ENCODE data around the gene ANKRD13B. TPM values are rescaled to one million over a fixed set of nuclear protein-coding genes. Genes with fewer than 3 reads are reported as not detected.

Gene ANKRD13B
- polyA plus RNA-seq, 1 donor (not counting 4 experiments of a cell fraction or from before 2014, with no cell fraction given), result 3.7 TPM

DNA sequence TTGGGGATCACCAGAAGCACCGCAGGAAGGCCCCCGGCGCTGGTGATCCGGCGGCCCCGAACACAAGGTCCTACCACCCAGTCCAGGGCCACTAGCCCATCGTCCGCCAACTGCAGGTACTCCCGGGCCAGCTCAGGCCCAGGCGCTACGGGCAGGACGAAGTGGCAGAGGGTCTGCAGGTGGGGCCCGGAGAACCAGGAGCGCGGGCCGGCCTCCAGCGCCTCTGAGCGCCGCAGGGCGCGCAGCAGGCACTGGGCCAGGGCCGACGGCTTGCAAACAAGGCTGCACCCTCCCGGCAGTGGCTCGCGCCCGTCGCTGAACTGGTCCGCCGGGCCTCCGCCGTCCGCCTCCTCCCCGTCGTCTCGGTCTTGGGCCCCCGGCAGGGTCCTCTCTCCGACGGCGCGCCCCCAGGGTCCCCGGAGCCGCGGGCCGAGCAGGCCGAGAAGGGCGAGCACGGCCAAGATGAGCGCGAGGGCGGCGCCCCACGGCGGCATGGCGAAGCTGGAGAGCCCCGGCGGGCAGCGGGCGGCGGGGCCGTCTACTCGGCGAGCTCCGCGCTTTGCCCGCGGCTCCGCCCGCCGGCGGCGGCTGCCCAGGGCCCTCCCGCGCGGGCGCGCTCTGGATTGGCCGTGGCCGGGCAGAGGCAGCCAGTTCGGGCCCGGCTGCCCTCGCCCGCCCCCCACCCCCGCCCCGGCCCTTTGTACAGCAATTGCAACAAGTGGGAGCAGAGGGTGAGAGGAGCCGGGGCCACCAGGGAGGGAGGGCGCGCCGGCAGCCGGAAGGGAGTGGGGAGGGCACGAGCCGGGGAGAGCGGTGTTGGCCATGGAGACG lies 26.2 kb upstream of the ANKRD13B start, which contains the start of gene ABHD15:
Gene ABHD15 (minus strand): TSS at position 565 of the 831 bp plus-strand sequence. CDS start 71 bp downstream, at position 494.
- dilution Hi-C loops (cut with MboI; ENCODE audit: extremely low pct_ligation_motif_present, low sequenced_read_pairs), result no loop called here
- no peak for DNase-seq (ENCODE audit: low read depth, low spot score)
- peaks cover 0 to 4% of the 10 kb centered on the region in 2 experiments for H3K36me3 ChIP-seq (ENCODE audit: control insufficient read depth in 2 of 2, extremely low read depth in 1 of 2, insufficient read depth in 2 of 2, low read length in 2 of 2)
- H3K9me3 ChIP-seq (ENCODE audit: control insufficient read depth, low read depth, low read length), result no peaks in the 10 kb centered on the region
- peak within 1 kb of the TSS; percentile 83 for H2AFZ ChIP-seq (ENCODE audit: control insufficient read depth, low read length)
- H3K4me3 ChIP-seq (ENCODE audit: control insufficient read depth in 2 of 3, extremely low read depth in 1 of 3, insufficient read depth in 2 of 3, low read depth in 1 of 3, low read length in 3 of 3), result peak within 1 kb of the TSS; percentile 57 to 85 (median 81)
- H3K27ac ChIP-seq (ENCODE audit: control insufficient read depth, insufficient read depth, low read length), result peak within 1 kb of the TSS; percentile 52
- peak within 1 kb of the TSS; percentile 93 for H3K4me2 ChIP-seq (ENCODE audit: control insufficient read depth, extremely low read depth, insufficient read depth, low read depth, low read length)
- TF ChIP-seq EZH2 (IDR thresholded peaks at IDR 0.05; ENCODE audit: low read length) (no peak), CTCF (optimal IDR thresholded peaks at IDR 0.05 in 1 of 3, IDR thresholded peaks at IDR 0.05 in 1 of 3, conservative IDR thresholded peaks at IDR 0.05 in 1 of 3; ENCODE audit: extremely low read depth in 1 of 3, insufficient read depth in 2 of 3, low read length in 3 of 3) (no peak)
- peak within 1 kb of the TSS; percentile 78 for H3K9ac ChIP-seq (ENCODE audit: control insufficient read depth, extremely low read depth, insufficient read depth, low read length)
- no peak for FAIRE-seq
- H3K9me1 ChIP-seq (ENCODE audit: control insufficient read depth, extremely low read depth, insufficient read depth, low read length), result no peaks in the 10 kb centered on the region
- H3K27me3 ChIP-seq (ENCODE audit: control insufficient read depth, extremely low read depth, insufficient read depth, low read length), result no peaks in the 10 kb centered on the region
- H3K79me2 ChIP-seq (ENCODE audit: control insufficient read depth, insufficient read depth, low read length), result no peaks in the 10 kb centered on the region
- H4K20me1 ChIP-seq (ENCODE audit: control insufficient read depth, extremely low read depth, insufficient read depth, low read length), result no peaks in the 10 kb centered on the region
- peaks cover 21% of the 10 kb centered on the region for H3K4me1 ChIP-seq (ENCODE audit: control insufficient read depth, extremely low read depth, insufficient read depth, low read length)

DNA sequence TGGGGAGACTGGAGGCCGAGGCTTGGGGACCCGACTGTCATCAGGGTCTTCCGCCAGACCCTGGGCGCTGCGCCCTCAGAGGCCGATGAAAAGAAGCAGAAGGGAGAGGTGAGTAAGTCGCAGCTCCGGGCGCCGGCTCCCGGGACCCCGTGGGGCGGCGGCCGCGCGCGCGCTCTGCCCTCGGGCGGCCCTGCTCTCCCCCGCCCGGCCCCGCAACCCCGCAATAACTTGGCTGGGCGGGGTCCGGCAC lies 25.7 kb upstream of the ANKRD13B start:
- peak overlapping the region; percentile 52 for H3K27ac ChIP-seq (ENCODE audit: control insufficient read depth, insufficient read depth, low read length)

More for the DNA sequence above, 25.7 kb upstream of the ANKRD13B start:
- DNase-seq (ENCODE audit: low read depth, low spot score) (no peak), FAIRE-seq (no peak)
- Histone ChIP-seq H4K20me1 (ENCODE audit: control insufficient read depth, extremely low read depth, insufficient read depth, low read length) (no peaks in the 10 kb centered on the region), H2AFZ (ENCODE audit: control insufficient read depth, low read length) (peak overlapping the region; percentile 83), H3K9me1 (ENCODE audit: control insufficient read depth, extremely low read depth, insufficient read depth, low read length) (no peaks in the 10 kb centered on the region), H3K27me3 (ENCODE audit: control insufficient read depth, extremely low read depth, insufficient read depth, low read length) (no peaks in the 10 kb centered on the region), H3K79me2 (ENCODE audit: control insufficient read depth, insufficient read depth, low read length) (no peaks in the 10 kb centered on the region), H3K4me2 (ENCODE audit: control insufficient read depth, extremely low read depth, insufficient read depth, low read depth, low read length) (peak overlapping the region; percentile 93), H3K9ac (ENCODE audit: control insufficient read depth, extremely low read depth, insufficient read depth, low read length) (peak overlapping the region; percentile 78), H3K4me1 (ENCODE audit: control insufficient read depth, extremely low read depth, insufficient read depth, low read length) (peaks cover 21% of the 10 kb centered on the region), H3K4me3 (ENCODE audit: control insufficient read depth in 2 of 3, extremely low read depth in 1 of 3, insufficient read depth in 2 of 3, low read depth in 1 of 3, low read length in 3 of 3) (peak overlapping the region; percentile 57 to 85 (median 81)), H3K9me3 (ENCODE audit: control insufficient read depth, low read depth, low read length) (no peaks in the 10 kb centered on the region), H3K36me3 (ENCODE audit: control insufficient read depth in 2 of 2, extremely low read depth in 1 of 2, insufficient read depth in 2 of 2, low read length in 2 of 2) (peaks cover 0 to 4% of the 10 kb centered on the region in 2 experiments)
- dilution Hi-C loops (cut with MboI; ENCODE audit: extremely low pct_ligation_motif_present, low sequenced_read_pairs), result no loop called here
- TF ChIP-seq EZH2 (IDR thresholded peaks at IDR 0.05; ENCODE audit: low read length) (no peak), CTCF (optimal IDR thresholded peaks at IDR 0.05 in 1 of 3, IDR thresholded peaks at IDR 0.05 in 1 of 3, conservative IDR thresholded peaks at IDR 0.05 in 1 of 3; ENCODE audit: extremely low read depth in 1 of 3, insufficient read depth in 2 of 3, low read length in 3 of 3) (no peak)
